Measurements from ENCODE around the gene RIPPLY1.
"Not testable (repeated sequence)": the region's sequence is repeated elsewhere in the genome, so short reads cannot be mapped to it uniquely, and the experiment has no call there.

The RIPPLY1 gene

DNA sequence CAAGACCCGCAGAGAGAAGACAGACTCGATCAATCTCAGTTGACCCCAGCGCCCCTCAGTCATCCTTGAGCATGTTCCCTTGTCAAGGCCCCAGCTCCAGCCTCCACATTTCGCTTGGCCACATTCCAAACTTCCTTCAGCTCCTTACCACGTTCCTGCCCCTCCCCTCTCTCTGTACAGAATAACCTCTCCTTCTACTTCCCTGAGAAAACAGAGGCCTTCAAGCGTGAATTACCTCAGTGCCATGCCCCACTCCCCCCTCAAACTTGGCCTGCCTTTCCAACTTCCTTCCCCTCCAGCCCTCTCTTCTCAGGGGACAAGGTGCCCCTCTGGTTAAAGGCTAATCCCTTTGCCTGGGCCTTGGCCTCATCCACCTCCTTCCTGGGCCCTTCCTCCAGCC lies 3.2 kb upstream of the RIPPLY1 start:
- no peak for DNase-seq (ENCODE audit: low spot score)

DNA sequence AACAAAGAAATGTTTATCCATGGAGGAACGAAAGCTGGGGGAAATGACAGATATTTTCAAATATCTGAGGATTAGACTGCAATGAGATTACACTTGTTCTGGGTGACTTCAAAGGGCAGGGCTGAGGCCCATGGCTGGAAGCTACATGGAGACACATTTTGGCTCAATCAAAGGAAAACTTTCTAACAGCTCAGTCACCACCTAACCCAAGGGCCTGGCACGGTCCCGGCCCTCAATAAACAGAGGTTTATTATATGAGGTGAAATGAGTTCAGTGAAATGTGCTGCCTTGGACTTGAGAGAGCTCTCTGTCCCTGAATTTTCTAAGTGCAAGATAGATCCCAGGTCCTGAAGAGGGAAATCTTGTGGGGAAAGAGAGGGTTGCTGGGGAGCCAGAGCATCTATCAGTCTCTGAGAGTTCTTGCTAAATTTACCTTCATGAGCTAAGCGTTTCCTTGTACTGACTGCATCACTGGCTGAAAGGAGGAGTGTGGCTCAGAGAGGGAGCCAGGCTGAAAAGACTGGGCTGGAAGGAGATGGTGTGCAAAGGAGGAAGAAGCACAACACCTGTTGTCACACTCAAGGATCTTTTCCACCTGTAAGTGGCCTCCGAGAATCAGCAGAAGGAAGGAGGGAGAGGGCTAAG lies 2.0 kb upstream of the RIPPLY1 start:
- no peak for DNase-seq (ENCODE audit: low spot score)

DNA sequence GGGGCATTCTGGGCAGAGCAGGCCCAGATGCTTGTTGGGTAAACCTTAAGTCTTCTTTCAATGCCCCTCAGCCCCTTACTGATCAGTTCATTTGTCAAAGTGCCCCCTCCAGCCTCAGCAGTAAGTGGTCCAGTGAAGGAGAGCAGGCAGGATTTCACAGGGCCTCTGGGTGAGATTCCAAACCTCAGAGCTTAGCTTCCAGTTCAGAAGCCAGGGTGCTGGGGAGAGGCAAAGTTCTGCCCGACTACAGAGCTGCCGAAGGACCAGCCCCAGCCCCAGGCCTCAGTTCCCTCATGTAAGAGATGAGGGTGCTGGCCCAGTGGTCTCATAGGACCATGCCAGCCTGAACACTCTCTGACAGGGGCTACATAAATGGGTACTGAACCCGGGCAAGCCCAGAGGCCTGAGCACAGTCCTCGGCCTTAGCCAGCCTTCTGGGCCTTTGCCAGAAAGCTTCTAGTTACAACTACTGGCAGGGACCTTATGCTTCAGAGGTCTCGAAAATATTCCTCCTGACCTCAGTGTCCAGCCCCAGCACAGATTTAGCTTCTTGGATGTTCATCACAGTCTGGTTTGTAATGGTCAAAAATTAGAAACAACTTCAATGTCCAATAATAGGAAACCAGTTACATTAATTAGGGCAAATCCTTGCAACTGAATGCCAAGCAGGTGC lies 851 bp upstream of the RIPPLY1 start:
- no peak for DNase-seq (ENCODE audit: low spot score)

DNA sequence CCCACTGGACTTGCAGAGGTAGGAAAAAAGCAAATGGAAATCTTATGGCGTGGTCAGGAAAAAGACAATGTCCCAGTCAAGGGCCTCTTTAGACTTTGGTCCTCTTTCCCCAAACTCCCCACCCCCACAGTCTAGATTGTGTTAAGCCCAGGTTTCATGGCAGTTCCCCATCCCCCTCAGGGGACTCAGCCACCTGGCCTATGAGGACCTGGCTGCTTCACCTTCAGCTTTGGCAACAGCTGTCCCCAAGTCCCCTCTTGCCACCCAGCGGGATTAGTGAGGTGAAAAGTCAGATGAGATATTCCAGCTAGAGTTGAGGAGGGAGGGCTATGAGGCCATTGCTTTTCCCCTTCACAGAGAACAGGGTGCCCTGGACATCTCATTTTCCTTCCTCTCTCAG lies 457 bp downstream of the RIPPLY1 start:
- DNase-seq (ENCODE audit: low spot score), result no peak

DNA sequence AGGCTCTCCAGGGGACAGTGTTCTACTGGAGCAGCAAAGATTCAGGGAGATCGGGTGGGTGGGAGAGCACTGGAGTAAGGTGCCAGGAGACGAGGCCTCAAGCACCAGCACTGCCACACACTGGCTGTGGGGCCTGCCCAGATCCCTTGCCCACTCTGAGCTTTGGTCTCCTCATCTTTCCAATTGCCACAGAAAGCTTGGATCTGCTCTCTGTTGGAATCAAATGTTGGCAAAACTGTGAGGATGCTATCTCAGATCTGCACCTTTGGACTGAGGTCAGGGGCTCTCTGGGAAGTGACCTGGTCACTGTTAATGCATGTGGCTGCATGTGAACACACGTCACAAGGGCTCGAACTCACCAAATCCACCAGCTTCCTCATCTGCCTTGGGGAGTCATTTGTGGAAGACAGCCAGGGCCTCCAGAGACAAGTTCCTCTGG lies 1.3 kb downstream of the RIPPLY1 start:
- no peak for DNase-seq (ENCODE audit: low spot score)

DNA sequence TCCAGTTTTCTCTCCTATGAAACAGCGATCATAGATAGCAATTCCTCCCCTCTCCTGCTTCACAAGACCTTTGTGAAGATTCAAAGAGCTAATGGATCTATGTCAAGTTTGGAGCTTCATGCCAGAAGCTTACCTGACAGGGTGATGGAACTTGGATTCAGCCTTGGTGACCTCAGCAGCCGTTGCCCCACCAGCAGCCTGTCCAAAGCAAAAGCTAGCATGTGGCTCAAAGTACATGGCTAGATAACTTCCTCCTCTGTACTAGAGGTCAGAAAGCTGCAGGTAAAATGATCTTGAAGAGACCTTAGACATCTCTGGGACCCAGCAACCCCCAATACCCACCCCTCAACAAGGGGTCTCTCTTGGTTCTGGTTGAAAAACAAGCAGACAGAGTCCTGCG lies 1.8 kb downstream of the RIPPLY1 start:
- no peak for DNase-seq (ENCODE audit: low spot score)

DNA sequence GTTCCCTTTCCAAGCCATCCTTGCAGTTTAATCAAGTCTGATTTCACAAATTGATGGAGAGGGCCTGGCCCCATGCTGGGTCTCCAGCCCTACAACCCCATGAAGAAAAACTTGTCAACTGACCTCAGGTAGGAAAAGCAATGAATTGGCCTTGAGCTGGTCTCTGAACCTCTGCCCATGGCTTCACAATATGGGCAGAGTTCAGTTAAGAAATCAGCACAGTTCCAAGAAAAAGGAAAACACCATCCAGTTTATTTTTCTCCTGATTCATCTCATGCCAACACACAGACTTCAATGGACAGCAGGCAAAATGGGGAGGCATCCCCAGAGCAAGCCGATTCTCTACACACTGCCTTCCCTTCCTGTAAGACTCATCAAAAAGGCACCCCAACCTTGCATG lies 3.3 kb downstream of the RIPPLY1 start:
- DNase-seq (ENCODE audit: low spot score), result no peak

DNA sequence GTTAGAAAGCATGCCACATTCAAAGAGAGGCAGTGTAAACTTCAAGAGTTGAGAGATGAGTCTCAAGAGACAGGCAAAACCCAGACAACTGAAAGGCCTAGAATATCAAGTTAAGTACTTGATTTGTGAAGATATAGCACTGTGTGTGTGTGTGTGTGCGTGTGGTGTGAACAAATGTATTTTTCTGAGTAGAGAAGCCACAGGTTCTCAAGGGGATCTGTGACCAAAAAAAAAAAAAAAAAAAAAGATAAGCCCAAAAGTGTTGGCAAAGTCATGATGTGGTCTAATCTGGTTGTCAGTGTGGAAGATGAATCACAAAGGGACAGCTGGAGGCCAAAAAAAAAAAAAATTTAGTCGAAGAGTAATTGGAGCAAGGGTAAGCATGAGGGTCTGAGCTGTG lies 3.9 kb downstream of the RIPPLY1 start:
- no peak for DNase-seq (ENCODE audit: low spot score)

DNA sequence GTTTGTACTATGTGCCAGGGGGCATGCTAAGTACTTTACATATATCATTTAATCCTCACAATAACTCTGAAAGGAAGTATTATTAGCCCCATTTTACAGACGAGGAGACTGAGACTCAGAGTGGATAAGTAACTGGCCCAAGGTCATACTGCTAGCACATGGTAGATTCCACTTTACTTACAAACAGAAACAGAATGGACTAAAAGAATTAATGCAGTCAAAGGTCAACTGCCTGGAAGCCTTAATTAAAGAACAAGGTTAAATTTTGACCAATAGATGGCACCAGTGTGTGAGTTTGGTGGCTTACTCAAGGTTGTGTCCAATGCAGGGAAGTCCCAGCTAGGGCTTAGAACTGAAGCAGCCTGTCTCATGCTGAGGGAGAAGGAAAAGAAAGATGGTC lies 4.7 kb downstream of the RIPPLY1 start:
- peak; percentile 72 for DNase-seq (ENCODE audit: low spot score)

DNA sequence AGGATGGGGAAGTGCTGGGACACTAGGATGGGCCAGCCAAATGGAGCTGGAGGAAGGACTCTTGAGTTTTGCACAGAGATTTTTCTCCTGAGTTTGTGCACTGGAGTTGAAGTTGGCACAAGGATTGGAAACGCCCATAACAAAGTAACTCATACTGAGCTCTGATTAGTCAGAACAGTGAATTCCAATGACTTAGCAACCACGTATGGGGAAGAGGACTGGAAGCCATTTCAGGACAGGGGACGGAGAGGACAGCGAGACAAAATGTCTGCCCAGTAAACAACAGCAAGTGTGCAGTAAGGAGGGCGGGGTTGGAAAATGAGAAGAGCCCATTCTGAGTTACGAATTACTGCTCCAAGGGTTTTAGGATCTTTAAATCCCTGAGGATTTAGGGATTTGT lies 5.9 kb downstream of the RIPPLY1 start:
- DNase-seq (ENCODE audit: low spot score), result peak; percentile 78

DNA sequence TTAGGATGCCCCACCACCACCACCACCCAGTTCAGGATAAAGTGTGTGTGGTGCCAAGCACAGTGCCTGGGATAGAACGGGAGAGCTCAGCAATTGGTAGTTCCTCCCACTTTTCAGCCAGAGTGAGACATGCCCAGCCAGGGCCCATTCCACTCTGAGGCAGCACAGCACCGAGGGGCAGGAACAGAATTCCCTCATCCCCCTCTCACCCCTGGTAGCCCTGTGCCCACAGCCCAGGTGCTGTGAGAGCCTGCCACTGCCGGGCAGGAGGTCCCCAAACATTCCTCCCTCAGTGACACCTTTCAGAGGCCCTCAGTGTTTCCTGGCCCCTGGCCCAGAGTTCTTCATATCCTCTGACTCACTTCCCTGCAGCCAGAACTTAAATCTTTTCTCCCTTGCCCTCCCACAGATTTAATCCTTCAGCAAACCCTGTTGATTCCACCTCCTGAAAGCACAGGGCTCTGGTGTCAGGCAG lies 8.1 kb downstream of the RIPPLY1 start:
- peak; percentile 83 for DNase-seq (ENCODE audit: low spot score)

DNA sequence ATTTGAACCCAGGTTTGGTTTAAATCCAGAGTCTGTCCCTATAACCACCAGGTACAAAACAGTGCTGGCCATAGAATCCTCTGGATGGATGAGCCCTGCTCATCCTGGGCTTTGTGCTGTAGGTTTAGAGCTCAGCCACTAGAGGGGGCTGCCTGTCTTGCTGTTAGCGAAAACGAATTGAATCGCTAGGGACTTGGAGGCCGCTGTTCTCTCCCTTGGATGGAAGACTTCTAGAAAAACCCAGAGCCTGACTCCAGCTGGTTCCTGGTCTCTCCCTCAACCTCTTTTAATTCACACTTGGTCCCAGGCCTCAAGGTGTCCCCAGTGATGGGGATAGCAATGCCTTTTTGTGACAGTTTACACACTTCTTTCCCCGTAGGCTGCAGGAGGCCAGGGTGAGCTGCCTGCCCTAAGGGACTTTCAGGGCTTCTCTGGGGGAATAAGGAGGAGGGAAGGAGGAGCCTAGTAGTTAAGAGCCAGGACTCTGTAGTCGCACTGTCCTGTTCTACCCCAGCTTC lies 8.7 kb downstream of the RIPPLY1 start:
- DNase-seq (ENCODE audit: low spot score), result peak; percentile 87

DNA sequence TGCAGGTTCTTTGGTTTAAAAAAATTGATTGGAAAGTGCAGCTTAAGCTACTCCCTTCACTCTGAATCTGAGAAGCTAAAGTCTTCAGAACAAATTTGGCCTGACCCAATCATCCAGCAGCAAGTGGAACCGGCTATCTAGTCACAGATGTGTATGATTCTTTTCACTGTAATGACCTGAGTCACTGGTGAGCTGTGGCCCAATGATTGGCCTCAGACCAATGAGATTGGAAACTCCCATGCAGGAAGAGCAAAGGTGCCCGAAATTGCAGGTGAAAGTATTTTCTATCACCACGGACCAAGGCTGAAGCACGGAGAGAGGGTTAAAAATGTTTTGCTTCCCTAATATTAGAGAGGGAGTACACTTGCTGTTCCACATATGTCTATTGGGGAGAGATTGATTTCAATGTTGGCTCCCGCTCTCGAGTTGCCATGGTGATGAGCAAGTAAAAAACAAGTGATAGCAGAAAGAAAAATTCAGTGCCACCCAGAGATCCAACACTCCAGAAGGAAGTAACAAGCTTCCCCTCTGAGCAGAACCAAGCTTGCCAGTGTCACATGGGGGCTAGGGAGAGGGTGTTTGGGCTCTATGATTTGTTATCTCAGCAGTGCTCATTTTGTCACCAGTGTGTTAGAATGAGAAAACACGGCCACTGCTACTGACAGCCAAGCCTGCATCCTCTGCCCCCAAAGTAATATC lies 11.2 kb downstream of the RIPPLY1 start:
- no peak for DNase-seq (ENCODE audit: low spot score)

DNA sequence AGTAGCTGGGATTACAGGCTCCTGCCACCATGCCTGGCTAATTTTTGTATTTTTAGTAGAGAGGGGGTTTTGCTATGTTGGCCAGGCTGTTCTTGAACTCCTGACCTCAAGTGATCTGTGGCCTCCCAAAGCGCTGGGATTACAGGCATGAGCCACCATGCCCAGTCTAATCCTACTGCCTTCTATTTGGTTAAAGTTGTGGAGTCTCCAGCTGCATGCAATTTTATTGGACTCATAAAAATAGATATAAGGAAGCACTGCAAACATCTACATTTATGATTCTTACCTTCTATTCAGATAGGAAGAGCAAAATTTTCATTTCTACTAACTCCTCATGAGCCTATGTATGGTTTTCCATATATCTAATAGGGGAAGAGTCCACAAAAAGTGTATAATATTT lies 13.7 kb downstream of the RIPPLY1 start:
- no peak for DNase-seq (ENCODE audit: low spot score)

DNA sequence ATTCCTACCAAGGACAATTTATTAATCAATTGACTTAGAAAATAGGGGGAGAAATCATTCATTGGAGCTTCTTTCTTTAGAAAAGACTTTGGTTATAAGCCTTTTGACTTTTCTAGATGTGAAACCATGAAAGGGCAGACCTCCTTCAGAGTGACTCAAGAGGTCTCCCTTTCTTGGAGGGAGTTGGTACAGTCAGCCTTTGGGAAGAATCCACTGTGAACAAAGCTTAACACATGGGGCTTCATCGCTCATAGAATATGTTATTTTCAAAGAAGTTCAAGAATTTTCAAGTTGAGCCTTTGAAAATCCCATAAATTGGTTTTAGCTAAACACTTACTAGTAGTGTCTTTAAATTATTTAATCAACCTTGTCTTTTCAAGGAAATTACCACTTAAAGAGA lies 28.0 kb downstream of the RIPPLY1 start:
- DNase-seq (ENCODE audit: low spot score), result no peak

DNA sequence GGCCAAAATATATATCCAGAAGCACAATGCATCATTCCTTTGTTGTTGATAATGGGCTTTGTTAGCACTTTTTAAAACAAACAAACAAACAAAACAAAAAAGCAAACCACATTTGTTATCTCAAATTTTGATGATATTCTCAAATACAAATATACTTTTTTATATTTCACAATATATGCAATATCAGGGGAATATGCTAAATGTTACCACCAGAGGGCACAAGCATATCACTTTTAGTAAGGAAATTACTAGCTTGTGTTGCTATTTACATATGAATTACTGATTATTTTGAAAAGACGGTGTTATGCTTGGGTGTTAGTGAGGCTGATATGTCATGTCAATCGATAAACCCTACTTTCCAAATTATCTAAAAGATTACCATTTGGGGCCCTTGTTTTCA lies 29.1 kb downstream of the RIPPLY1 start:
- peak; percentile 71 for DNase-seq (ENCODE audit: low spot score)

DNA sequence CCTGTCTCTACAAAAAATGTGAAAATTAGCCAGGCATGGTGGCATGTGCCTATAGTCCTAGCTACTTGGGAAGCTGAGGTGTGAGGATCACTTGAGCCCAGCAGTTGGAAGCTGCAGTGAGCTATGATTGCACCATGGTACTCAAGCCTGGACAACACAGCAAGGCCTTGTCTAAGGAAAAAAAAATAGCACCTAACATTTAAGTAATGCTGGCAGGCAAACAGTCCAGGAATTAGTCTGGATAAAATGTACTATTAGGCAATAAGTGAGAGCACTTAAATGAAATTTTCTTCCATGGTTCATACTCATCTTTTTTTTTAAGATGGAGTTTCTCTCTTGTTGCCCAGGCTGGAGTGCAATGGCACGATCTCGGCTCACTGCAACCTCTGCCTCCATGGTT lies 30.3 kb downstream of the RIPPLY1 start:
- not testable (repeated sequence) for DNase-seq (ENCODE audit: low spot score)

DNA sequence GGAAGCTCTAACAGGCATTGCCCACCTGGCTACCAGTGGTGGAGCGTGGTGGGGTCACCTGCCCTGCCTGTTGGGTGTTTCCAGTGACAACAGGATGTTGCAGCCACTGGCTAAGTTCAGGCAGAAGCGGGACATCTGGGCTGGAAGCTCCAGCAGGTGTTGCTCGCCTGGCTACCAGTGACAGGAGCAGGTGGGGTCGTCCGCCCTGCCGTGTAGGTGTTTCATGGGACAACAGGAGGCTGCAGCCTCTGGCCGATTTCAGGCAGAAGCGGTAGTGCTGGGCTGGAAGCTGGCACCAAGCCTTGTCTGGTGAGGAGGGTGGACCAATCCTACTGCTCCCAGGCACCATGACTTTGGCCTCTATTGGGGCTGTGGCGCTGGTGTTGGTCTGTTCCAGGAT lies 39.4 kb downstream of the RIPPLY1 start:
- no peak for DNase-seq (ENCODE audit: low spot score)

DNA sequence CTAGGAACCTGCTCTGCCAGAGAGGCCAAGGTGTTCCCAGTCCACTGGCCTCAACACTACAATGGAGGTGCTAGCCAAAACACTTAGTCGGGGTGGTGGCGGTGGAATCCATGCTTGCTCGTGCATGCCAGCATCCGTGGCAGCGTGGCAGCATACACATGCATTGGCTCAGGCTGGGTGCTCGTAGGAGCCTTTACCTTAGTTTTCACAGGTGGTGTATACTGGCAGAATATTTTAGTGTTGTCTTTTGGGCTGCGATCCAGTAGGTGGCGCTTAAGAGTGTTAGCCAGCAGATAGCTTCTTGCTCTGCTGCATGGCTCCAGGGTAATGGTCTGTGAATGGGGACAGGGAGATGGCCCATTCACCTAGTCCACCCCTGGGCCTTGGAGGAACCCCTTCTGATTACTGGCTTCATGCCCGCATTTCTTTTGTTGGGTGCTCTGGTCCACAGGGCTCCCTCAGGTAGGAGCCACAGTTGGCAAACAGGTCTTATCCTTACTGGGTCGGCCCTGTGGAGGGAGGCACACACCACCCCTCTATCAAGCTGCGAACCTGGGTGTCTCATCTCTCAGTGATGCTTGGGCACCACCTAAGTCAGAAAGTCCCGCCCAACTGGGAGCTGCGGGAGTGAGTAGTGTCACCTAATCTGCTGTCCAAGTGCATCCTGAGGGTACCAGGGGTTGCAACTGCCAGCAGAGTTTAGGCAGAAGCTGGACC lies 40.0 kb downstream of the RIPPLY1 start:
- no peak for DNase-seq (ENCODE audit: low spot score)

Data from RKO (cell line).